GM21515 (cell line): ENCODE data around the gene MCU.
"Not testable (repeated sequence)": the region's sequence is repeated elsewhere in the genome, so short reads cannot be mapped to it uniquely, and the experiment has no call there.

Source experiments
- ATAC-seq: cut with Tn5 transposase; IDR thresholded peaks from one replicate; pipeline ENCODE4 v1.9.1; 2021; ENCODE audit not compliant: unreplicated experiment

The MCU gene, protein sequence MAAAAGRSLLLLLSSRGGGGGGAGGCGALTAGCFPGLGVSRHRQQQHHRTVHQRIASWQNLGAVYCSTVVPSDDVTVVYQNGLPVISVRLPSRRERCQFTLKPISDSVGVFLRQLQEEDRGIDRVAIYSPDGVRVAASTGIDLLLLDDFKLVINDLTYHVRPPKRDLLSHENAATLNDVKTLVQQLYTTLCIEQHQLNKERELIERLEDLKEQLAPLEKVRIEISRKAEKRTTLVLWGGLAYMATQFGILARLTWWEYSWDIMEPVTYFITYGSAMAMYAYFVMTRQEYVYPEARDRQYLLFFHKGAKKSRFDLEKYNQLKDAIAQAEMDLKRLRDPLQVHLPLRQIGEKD

GRCh38 chr10:72691863-72692743 is at the start of gene MCU:
Gene MCU, plus strand, starts transcription at chr10:72692143. Its CDS starts 9 bp downstream, at chr10:72692152.
- peak; percentile 91 for ATAC-seq

DNA sequence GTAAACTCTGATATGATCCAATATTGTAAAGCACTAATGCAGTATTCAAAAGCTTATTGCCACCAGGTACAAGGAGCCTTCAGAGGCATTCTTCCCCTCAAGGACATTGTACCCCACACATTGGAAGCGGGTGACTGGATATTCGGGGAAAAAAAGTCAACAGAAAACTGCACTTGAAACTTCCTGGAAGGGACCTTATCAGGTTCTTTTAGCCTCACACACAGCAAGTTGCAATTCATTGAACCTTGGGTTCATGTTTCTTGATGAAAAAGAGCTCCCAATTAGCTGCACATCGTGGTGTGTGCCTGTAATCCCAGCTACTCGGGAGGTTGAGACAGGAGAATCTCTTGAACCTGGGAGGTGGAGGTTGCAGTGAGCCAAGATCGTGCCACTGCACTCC is 49.6 kb upstream of the MCU start:
- no peak for ATAC-seq

DNA sequence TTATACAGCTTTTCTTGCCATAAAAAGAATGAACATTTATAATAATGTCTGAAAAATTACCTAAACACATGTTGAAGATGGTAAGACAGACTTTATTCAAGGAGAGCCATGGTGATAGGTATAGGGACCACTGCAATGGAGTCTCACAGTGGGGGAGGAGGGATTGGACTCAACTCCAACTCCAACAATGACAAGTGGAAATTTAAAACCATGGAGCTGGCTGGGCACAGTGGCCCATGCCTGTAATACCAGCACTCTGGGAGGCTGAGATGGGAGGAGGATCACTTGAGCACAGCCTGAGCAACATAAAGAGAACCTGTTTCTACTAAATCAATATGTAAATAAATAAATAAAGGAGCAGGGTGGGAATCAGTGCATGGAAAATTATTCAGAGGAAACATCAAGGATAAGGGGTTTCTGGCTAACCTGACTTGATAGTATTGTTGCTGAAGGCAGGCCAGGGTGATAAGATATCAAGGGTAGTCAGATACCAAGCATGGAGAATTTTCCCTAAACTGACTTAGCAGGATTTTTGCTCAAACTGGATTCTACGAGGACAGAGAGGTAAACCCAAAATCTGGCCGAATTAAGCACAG is 46.6 kb upstream of the MCU start:
- ATAC-seq = no peak

GRCh38 chr10:72646971-72647370 is 45.0 kb upstream of the MCU start:
- not testable (repeated sequence) for ATAC-seq

DNA sequence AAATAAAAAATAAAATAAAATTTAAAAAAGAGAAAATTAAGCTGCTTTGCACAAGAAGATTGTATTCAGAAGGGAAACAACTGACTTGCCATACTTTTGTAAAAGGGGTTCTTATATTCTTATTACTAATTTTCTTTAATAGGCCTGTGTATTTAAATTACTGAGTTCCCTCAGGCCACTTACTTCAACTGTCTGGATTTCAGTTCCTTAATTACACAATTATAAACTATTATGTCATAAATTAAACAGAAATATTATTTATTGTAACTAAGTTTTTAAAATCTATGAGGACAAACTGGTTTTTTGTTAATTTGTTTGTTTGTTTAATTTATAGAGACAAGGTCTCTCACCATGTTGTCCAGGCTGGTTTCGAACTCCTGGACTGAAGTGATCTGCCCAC is 43.6 kb upstream of the MCU start:
- no peak for ATAC-seq

GRCh38 chr10:72649291-72649690 is 42.7 kb upstream of the MCU start:
- ATAC-seq = no peak

DNA sequence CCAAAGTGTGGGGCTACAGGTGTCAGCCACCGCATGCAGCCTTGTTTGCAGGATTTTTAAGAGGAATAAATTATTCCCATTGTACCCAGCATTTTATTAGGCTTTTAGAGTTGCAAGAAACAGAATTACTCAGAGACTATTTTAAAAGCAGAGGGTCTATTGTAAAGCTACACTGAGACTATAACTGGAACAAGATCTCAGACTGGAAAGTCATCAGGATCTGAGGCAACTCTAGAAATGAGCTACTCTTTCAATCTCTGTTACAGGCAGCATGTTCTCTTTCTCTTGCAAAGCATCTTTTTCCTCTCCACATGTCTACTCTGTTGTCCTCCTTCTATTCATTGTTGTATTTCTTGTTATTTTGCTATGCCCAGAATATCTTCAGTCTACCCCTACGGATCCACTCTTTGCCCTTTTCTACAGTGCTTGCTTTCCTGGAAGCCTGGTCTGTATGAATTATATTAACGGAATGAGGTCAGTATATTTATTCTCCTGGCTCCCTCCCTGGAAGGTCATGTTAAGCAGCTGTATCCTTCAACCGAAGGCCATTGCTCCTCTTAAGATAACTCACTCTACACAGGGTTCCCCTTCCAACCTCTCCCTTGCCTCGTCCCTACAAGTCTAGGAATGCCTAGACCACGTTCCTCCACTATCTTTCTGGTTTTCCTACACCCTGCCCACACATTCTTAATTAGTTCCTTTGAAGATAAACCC is 38.4 kb upstream of the MCU start:
- no peak for ATAC-seq

DNA sequence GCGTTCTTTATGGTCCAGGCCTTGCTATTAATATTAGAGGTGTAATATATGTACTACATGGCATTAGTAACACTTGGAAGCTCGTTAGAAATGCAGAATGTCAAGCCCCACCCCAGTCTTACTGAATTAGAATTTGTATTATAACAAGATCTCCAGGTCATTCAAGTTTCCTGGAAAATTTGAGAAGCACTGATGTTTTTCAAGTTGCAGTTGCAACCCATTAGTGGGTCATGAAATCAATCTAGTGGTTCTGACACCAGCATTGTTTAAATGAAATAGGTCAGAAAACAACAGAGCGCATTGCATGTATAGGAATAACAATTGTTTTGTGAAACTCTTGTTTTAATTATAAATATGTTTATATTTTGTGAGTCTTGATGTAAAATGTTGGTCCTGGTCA is 37.2 kb upstream of the MCU start:
- no peak for ATAC-seq

GRCh38 chr10:72658696-72659400 is 33.1 kb upstream of the MCU start:
- no peak for ATAC-seq

GRCh38 chr10:72659694-72660093 is 32.2 kb upstream of the MCU start:
- ATAC-seq = no peak

DNA sequence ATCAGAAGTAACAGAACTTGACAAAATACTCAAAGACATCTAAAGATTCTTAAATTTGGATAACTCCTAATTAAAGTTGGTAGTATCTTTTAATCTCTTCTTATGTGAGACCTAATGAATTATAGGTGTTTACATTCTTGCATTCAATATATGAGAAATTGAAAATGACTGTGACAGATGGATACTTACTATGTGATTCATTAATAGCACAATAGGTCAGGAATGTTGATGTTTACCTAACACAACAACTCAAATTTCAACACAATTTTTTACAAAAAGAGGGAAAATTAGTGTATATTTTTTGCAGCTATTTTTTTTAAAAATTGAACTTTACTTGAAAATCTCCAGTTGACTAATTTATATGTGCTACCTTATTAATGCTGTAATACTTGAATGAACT is 31.7 kb upstream of the MCU start:
- no peak for ATAC-seq

DNA sequence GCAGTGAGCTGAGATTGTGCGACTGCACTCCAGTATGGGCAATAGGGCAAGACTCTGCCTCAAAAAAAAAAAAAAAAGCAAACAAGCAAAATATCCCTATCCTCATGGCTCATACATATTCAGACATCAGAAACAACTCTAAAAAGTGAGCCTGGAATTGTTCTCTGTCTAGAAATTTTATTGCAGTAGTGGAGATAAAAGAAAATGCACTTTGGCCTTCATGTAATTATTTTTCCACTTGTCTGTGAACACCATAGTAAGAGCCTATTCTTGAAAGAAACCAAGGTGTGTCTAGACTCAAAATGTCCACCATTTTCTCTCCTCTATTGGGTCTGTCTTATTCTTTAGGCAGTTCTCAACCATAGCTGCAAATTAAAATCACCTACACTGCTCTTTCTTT is 30.5 kb upstream of the MCU start:
- ATAC-seq = no peak

DNA sequence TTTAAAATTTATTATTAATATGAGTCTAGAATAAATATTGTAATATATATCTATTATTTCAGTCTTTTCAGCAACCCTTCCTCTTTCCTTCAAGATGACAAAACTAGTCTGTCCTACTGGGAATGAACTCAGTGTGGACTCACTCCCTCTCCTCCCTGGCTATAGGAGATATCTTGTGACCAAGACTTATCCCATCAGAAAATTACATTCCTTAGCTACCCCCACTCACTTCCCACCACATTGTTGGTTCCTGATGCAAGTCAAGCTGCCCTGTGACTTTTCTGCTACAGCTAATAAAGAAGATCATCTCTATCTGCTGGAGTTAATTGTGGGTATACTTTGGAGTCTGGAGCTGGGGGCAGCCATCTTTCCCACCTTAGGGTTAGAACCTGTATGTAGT is 28.0 kb upstream of the MCU start:
- ATAC-seq = no peak

- no peak for ATAC-seq
Measured at GRCh38 chr10:72665925-72666324, 26.0 kb upstream of the MCU start.

GRCh38 chr10:72667207-72667864 is 24.6 kb upstream of the MCU start:
- no peak for ATAC-seq

DNA sequence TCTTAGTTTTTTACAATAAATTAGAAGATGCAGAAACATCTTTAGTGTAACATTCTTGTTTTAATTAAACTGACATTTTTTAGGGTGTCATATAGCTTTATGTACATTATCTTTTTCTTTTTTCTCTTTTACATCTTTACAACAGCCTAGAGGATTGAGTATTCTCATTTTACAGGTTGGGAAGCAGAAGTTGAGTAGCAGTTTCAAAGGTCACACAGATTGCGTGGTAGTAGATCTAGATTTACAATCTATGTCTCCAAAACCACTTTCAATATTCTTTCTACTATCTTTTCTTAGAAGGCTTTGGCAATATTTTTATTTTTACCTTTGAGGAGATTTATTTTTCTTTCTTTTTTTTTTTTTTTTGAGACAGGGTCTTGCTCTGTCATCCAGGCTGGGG is 18.7 kb upstream of the MCU start:
- ATAC-seq = no peak

DNA sequence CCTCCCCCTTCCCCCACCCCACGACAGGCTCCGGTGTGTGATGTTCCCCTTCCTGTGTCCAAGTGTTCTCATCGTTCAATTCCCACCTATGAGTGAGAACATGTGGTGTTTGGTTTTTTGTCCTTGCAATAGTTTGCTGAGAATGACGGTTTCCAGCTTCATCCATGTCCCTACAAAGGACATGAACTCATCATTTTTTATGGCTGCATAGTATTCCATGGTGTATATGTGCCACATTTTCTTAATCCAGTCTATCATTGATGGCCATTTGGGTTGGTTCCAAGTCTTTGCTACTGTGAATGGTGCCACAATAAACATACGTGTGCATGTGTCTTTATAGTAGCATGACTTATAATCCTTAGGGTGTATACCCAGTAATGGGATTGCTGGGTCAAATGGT is 17.8 kb upstream of the MCU start:
- not testable (repeated sequence) for ATAC-seq

DNA sequence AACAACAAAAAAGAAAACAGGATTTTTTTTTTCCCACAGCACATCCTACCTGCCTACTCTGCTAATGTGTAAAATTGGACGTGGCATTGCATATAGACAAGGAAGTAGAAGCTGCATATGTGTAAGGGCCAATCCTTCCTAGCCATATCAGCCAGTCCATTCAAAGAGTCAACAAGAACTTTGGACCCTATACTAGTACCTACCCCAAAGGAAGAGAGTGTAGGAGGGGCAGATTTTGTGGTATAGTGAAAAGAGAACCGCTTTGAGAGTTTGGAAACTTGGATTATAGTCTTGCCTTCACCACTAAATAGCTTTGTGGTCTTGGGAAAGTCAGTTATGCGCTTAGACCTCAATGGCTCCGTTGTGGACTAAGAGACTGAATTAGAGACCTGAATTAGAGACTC is 12.1 kb upstream of the MCU start:
- no peak for ATAC-seq

- no peak for ATAC-seq
Measured at GRCh38 chr10:72682638-72683037, 9.3 kb upstream of the MCU start.

GRCh38 chr10:72685264-72685921 is 6.5 kb upstream of the MCU start:
- no peak for ATAC-seq
